ENCODE results near the gene KCNJ5.

DNA sequence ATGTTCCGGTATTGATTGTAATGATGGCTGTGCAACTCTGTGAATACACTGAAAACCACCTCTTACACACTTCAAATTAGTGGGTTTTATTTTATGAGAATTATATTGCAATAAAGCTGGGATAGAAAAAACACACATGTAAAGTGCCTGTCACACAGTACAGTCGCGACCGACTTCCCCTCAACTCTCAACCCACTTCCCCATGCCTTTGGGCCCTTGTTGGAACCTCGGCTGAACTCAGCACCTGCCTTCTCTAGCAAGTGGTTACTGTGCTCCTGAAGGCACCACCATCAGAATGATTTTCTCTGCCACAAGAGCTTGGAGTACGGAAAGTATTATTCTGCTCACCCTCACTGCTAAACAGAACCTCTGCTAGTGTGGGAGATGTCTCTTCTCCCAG is 37.6 kb upstream of the KCNJ5 start:
- TF ChIP-seq CTCF (IDR thresholded peaks at IDR 0.05; ENCODE audit: insufficient read depth, low read length) (no peak), POLR2AphosphoS5 (IDR thresholded peaks at IDR 0.05; ENCODE audit: low read depth) (no peak)

Measured in HL-60 (cell line).